Smooth muscle cell (in vitro differentiated cells): ENCODE measurements around the gene CPNE2. TPM values are rescaled to one million over a fixed set of nuclear protein-coding genes. Genes with fewer than 3 reads are reported as not detected.
"Not testable (repeated sequence)": the region's sequence is repeated elsewhere in the genome, so short reads cannot be mapped to it uniquely, and the experiment has no call there.

Experiments
- DNase-seq: peaks from one replicate; lab custom pipeline; 2025; ENCODE audit not compliant: unreplicated experiment; lab: John Stamatoyannopoulos, UW
- H2AFZ ChIP-seq: fragments of 200-600 bp; sonication (generic); 2 replicates; pipeline ENCODE4 v1.6.0; 2016; ENCODE audit warnings: antibody characterized with exemption, low read depth, mild to moderate bottlenecking
- H3F3A ChIP-seq: fragments of 200-600 bp; sonication (generic); 2 replicates; pipeline ENCODE4 v1.6.0; 2017; ENCODE audit warnings: antibody characterized with exemption, low read depth
- H3K27ac ChIP-seq: fragments of 200-600 bp; sonication (generic); 2 replicates; pipeline ENCODE4 v1.5.1; 2016; ENCODE audit warnings: low read depth, mild to moderate bottlenecking
- H3K27me3 ChIP-seq: fragments of 200-600 bp; sonication (generic); 2 replicates; pipeline ENCODE4 v1.6.1; 2016; ENCODE audit warnings: low read depth, mild to moderate bottlenecking
- H3K36me3 ChIP-seq: fragments of 200-600 bp; sonication (generic); 2 replicates; pipeline ENCODE4 v1.5.1; 2016; ENCODE audit warnings: low read depth
- H3K4me1 ChIP-seq: fragments of 200-600 bp; sonication (generic); 2 replicates; pipeline ENCODE4 v1.5.1; 2016; ENCODE audit warnings: low read depth
- H3K4me2 ChIP-seq: fragments of 200-600 bp; sonication (generic); 2 replicates; pipeline ENCODE4 v1.6.0; 2016; ENCODE audit warnings: mild to moderate bottlenecking
- H3K4me3 ChIP-seq: fragments of 200-600 bp; sonication (generic); 2 replicates; pipeline ENCODE4 v1.5.1; 2016; ENCODE audit warnings: mild to moderate bottlenecking
- H3K79me2 ChIP-seq: fragments of 200-600 bp; sonication (generic); 2 replicates; pipeline ENCODE4 v1.6.0; 2016; ENCODE audit warnings: low read depth, mild to moderate bottlenecking
- H3K9ac ChIP-seq: fragments of 200-600 bp; sonication (generic); 2 replicates; pipeline ENCODE4 v1.6.0; 2016; ENCODE audit warnings: low read depth
- H3K9me3 ChIP-seq: fragments of 200-600 bp; sonication (generic); replicated peaks from 2 replicates; pipeline ENCODE4 v1.5.1; 2016; ENCODE audit warnings: low read depth
- H4K20me1 ChIP-seq: fragments of 200-600 bp; sonication (generic); 2 replicates; pipeline ENCODE4 v1.6.0; 2016; ENCODE audit warnings: low read depth
- CTCF ChIP-seq: fragments of 200-600 bp; sonication (generic); IDR thresholded peaks from 2 replicates; pipeline ENCODE4 v1.5.1; 2017; ENCODE audit warnings: borderline replicate concordance, mild to moderate bottlenecking, antibody characterized with exemption; ENCODE audit not compliant: insufficient read depth, poor library complexity, severe bottlenecking
- WGBS: methylation state at CpG from one replicate; pipeline ENCODE4 v1.1.7; 2016; ENCODE audit warnings: low lambda C conversion rate; 5-methylcytosine and 5-hydroxymethylcytosine counted together
- polyA plus RNA-seq: library from polyadenylated mRNA; unstranded; fragments of >200 nt; fragmentation: Nextera tagmentation; extraction: Ambion mirVana; gene quantifications from 2 replicates; pipeline ENCODE4 v1.2.1, GENCODE V29; 2016
- total RNA-seq: library from RNA; depleted of rRNA; stranded (reverse); fragments of >200 nt; gene quantifications from 2 replicates; pipeline ENCODE4 v1.2.3, GENCODE V29; 2014

The CPNE2 gene
- total and polyA plus RNA-seq, 2 experiments from 2014 or later = 18.2 to 19.8 TPM

- WGBS = 2% methylated on average over 35 of the region's 37 CpGs
- no peak for DNase-seq
- TF ChIP-seq CTCF = no peak
Measured at GRCh38 chr16:57185446-57185944, 93.1 kb downstream of the CPNE2 start.

DNA sequence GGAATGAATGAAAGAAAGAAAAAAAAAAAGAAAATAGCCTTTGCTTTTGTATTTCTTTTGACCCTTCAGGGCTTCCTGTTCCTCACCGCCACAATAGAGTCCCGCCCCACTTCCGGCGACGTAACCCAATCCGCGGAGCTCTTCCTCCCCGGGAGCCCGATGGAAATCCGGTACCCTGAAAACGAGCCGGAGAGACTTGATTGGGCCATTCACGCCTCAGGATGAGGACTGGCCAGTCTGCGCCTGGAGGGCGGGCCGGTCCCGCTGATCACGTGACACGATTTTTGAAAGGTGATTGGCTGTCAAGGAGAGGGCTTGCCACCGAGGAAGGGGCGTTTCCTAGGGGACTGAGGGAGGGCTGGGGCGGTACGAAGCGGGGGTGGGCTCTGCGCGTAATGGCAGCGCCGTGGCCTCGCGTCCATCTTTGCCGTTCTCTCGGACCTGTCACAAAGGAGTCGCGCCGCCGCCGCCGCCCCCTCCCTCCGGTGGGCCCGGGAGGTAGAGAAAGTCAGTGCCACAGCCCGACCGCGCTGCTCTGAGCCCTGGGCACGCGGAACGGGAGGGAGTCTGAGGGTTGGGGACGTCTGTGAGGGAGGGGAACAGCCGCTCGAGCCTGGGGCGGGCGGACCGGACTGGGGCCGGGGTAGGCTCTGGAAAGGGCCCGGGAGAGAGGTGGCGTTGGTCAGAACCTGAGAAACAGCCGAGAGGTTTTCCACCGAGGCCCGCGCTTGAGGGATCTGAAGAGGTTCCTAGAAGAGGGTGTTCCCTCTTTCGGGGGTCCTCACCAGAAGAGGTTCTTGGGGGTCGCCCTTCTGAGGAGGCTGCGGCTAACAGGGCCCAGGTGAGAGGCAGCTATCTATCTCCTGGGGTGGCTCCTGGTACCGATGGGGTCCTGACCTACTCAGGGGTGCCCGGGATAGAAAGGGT lies 93.8 kb downstream of the CPNE2 start, which contains the start of the genes PSME3IP1 and RSPRY1:
TSS of gene PSME3IP1 (minus strand) at position 95 of the 927 bp plus-strand sequence. CDS start 12,185 bp downstream, outside the sequence.
TSS of gene RSPRY1 (plus strand) at position 385 of the 927 bp plus-strand sequence. CDS start 18,330 bp downstream, outside the sequence.
- peaks cover 34% of the 10 kb centered on the region for H3K4me1 ChIP-seq
- H3K4me3 ChIP-seq = peak within 1 kb of the TSS; percentile 78
- no peak for TF ChIP-seq CTCF
- H3K79me2 ChIP-seq = peaks cover 88% of the 10 kb centered on the region
- peaks cover 10% of the 10 kb centered on the region for H3F3A ChIP-seq
- H3K27ac ChIP-seq = peak within 1 kb of the TSS; percentile 87
- DNase-seq = peak; percentile 92
- peak within 1 kb of the TSS; percentile 93 for H3K9ac ChIP-seq
- H3K4me2 ChIP-seq = peak within 1 kb of the TSS; percentile 96
- peaks cover 27% of the 10 kb centered on the region for H4K20me1 ChIP-seq
- H3K9me3 ChIP-seq = no peaks in the 10 kb centered on the region
- peak within 1 kb of the TSS; percentile 80 for H2AFZ ChIP-seq
- under 1% methylated on average over 50 of the region's 64 CpGs for WGBS
- H3K36me3 ChIP-seq = no peaks in the 10 kb centered on the region
- no peaks in the 10 kb centered on the region for H3K27me3 ChIP-seq

More at GRCh38 chr16:57185446-57185944, 93.1 kb downstream of the CPNE2 start:
- Histone ChIP-seq H3K4me1 (peaks cover 27% of the 10 kb centered on the region), H3K4me3 (peak overlapping the region; percentile 75), H3K79me2 (peaks cover 88% of the 10 kb centered on the region), H3K9me3 (no peaks in the 10 kb centered on the region), H3F3A (peaks cover 10% of the 10 kb centered on the region), H3K27me3 (no peaks in the 10 kb centered on the region), H3K36me3 (no peaks in the 10 kb centered on the region), H3K9ac (peak overlapping the region; percentile 90), H4K20me1 (peaks cover 21% of the 10 kb centered on the region), H3K27ac (peak overlapping the region; percentile 84), H2AFZ (peak overlapping the region; percentile 80), H3K4me2 (peak overlapping the region; percentile 87)

GRCh38 chr16:57186872-57187854 lies 94.8 kb downstream of the CPNE2 start:
- Histone ChIP-seq H3K79me2 (peaks cover 89% of the 10 kb centered on the region), H3K9ac (peak overlapping the region; percentile 93), H3K27ac (peak overlapping the region; percentile 87), H3K4me3 (peak overlapping the region; percentile 78), H3K36me3 (no peaks in the 10 kb centered on the region), H3K27me3 (no peaks in the 10 kb centered on the region), H3K4me1 (peaks cover 43% of the 10 kb centered on the region), H4K20me1 (peaks cover 32% of the 10 kb centered on the region), H3K4me2 (peak overlapping the region; percentile 96), H3F3A (peaks cover 15% of the 10 kb centered on the region), H2AFZ (peak overlapping the region; percentile 53), H3K9me3 (no peaks in the 10 kb centered on the region)
- DNase-seq = no peak
- 3% methylated on average over 28 of the region's 28 CpGs for WGBS
- no peak for TF ChIP-seq CTCF

DNA sequence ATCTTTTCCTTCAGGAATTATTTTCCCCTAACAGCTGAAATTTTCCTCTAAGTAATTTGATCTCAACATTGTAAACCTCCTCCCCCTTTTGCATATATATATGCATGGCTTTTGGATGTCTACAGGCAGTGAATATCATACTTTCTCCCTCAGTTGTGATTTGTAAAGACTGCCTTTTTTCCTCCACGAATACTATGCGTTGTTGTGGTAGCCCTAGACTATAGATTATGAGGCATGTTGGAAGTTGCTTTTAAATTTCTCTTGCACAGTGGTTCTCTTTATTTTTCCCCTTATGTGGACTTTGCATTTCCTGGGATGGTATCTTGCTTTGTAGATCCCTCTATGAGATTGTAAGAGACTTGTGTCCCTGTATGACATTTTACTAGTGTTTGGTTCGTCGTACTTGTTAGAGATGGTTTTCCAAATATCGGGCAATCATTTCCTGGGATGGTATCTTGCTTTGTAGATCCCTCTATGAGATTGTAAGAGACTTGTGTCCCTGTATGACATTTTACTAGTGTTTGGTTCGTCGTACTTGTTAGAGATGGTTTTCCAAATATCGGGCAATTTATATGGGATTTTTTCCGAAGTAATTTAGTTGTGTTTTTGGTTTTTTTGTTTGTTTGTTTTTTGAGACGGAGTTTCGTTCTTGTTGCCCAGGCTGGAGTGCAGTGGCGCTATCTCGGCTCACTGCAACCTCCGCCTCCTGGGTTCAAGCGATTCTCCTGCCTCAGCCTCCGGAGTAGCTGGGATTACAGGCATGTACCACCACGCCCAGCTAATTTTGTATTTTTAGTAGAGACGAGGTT lies 95.7 kb downstream of the CPNE2 start:
- DNase-seq, H3K36me3 ChIP-seq, H3K9me3 ChIP-seq, H3K27me3 ChIP-seq, H2AFZ ChIP-seq: not testable (repeated sequence)
- peaks cover 35% of the 10 kb centered on the region for H4K20me1 ChIP-seq
- peaks cover 91% of the 10 kb centered on the region for H3K79me2 ChIP-seq
- peak overlapping the region; percentile 93 for H3K9ac ChIP-seq
- peaks cover 22% of the 10 kb centered on the region for H3F3A ChIP-seq
- 85% methylated on average over 18 of the region's 18 CpGs for WGBS
- H3K4me2 ChIP-seq = peak overlapping the region; percentile 96
- H3K4me3 ChIP-seq = peak overlapping the region; percentile 78
- H3K4me1 ChIP-seq = peaks cover 51% of the 10 kb centered on the region
- H3K27ac ChIP-seq = peak overlapping the region; percentile 87
